Endothelial cell of umbilical vein (primary cell): Measurements from ENCODE around the gene DEXI. TPM values are rescaled to one million over a fixed set of nuclear protein-coding genes. Genes with fewer than 3 reads are reported as not detected.

ENCODE experiments used
- BruUV-seq: library from RNA; stranded (reverse); fragments of 400-500 nt; replicated peaks from 2 replicates; lab custom pipeline; 2021; lab: Mats Ljungman, UMichigan
- CTCF ChIA-PET: fragments of 300-600, 350-600 bp; sonication (Branson Sonifier 250); formaldehyde crosslinking; loops from one replicate; lab custom pipeline; 2021; ENCODE audit warnings: antibody characterized with exemption, inconsistent platforms; lab: Charles Lee
- POLR2A ChIA-PET: fragments of 300-600, 350-600 bp; sonication (Branson Sonifier 250); formaldehyde crosslinking; loops from one replicate; lab custom pipeline; 2021; ENCODE audit warnings: antibody characterized with exemption, inconsistent platforms; lab: Charles Lee
- DNase-seq: peaks from one replicate; pipeline ENCODE4 v3.0.0-alpha.2; 2011; ENCODE audit warnings: low read depth, low spot score
- FAIRE-seq: peaks from 2 replicates; lab custom pipeline; 2011; peaks lifted over from hg19 to GRCh38; lab: Jason Lieb, UNC
- H2AFZ ChIP-seq: 2 replicates; pipeline ENCODE4 v1.6.0; 2012; ENCODE audit warnings: low read depth, low read length, control low read depth, inconsistent platforms
- H3K27ac ChIP-seq: 2 replicates; pipeline ENCODE4 v1.5.1; 2011; ENCODE audit warnings: low read depth, mild to moderate bottlenecking, control low read depth, low read length, moderate library complexity; ENCODE audit not compliant: insufficient read depth
- H3K27me3 ChIP-seq, 2 experiments: 2 replicates each; pipeline versions ENCODE4 v1.6.0 to v1.6.1; 2011; ENCODE audit warnings: low read length in 2 of 2, mixed read lengths in 1 of 2; ENCODE audit not compliant: control insufficient read depth in 2 of 2, insufficient read depth in 2 of 2
- H3K36me3 ChIP-seq, 2 experiments: 2 replicates in 1 of 2; 3 replicates in 1 of 2; pipeline ENCODE4 v1.5.1; 2011; ENCODE audit warnings: low read length in 2 of 2, mild to moderate bottlenecking in 1 of 2, moderate library complexity in 1 of 2; ENCODE audit not compliant: control insufficient read depth in 2 of 2, insufficient read depth in 2 of 2; ENCODE audit errors: extremely low read depth in 1 of 2
- H3K4me1 ChIP-seq: 3 replicates; pipeline ENCODE4 v1.5.1; 2011; ENCODE audit warnings: mild to moderate bottlenecking, low read length; ENCODE audit not compliant: control insufficient read depth, insufficient read depth; ENCODE audit errors: extremely low read depth
- H3K4me2 ChIP-seq: 2 replicates; pipeline ENCODE4 v1.6.1; 2011; ENCODE audit warnings: low read length, control low read depth, mixed read lengths; ENCODE audit not compliant: insufficient read depth
- H3K4me3 ChIP-seq, 3 experiments: fragments of 200-600 bp in 1 of 3; sonication (generic), shearing (Covaris generic) in 1 of 3; replicated peaks in 1 of 3; 2 replicates each; pipeline ENCODE4 v1.5.1; 2011 to 2016; ENCODE audit warnings: control low read depth in 3 of 3, low read length in 3 of 3, mild to moderate bottlenecking in 2 of 3, inconsistent platforms in 1 of 3, low read depth in 1 of 3, moderate library complexity in 1 of 3; ENCODE audit not compliant: insufficient read depth in 1 of 3
- H3K79me2 ChIP-seq: 2 replicates; pipeline ENCODE4 v1.6.0; 2012; ENCODE audit warnings: low read length, inconsistent platforms; ENCODE audit not compliant: control insufficient read depth, insufficient read depth
- H3K9ac ChIP-seq: replicated peaks from 2 replicates; pipeline ENCODE3; 2011; ENCODE audit warnings: low read length, control low read depth; ENCODE audit not compliant: insufficient read depth; ENCODE audit errors: extremely low read depth
- H3K9me1 ChIP-seq: replicated peaks from 3 replicates; pipeline ENCODE4 v1.6.0; 2011; ENCODE audit warnings: mild to moderate bottlenecking, low read length; ENCODE audit not compliant: control insufficient read depth, insufficient read depth; ENCODE audit errors: extremely low read depth
- H3K9me3 ChIP-seq: replicated peaks from 2 replicates; pipeline ENCODE4 v1.5.1; 2012; ENCODE audit warnings: low read length, inconsistent platforms; ENCODE audit not compliant: control insufficient read depth, insufficient read depth
- H4K20me1 ChIP-seq: replicated peaks from 2 replicates; pipeline ENCODE3; 2011; ENCODE audit warnings: mild to moderate bottlenecking, low read length; ENCODE audit not compliant: control insufficient read depth, insufficient read depth; ENCODE audit errors: extremely low read depth
- EZH2 ChIP-seq: IDR thresholded peaks from 2 replicates; pipeline ENCODE4 v1.6.1; 2012; ENCODE audit warnings: borderline replicate concordance, low read depth, mild to moderate bottlenecking, moderate library complexity, low read length, inconsistent platforms; ENCODE audit not compliant: severe bottlenecking
- FOS ChIP-seq: IDR thresholded peaks from 2 replicates; pipeline ENCODE4 v1.6.1; 2011; ENCODE audit warnings: mild to moderate bottlenecking, low read length, moderate library complexity, borderline replicate concordance; ENCODE audit not compliant: insufficient read depth
- GATA2 ChIP-seq: IDR thresholded peaks from 2 replicates; pipeline ENCODE4 v1.7.0; 2011; ENCODE audit warnings: low read depth, mild to moderate bottlenecking, moderate library complexity, mixed read lengths, low read length; ENCODE audit not compliant: insufficient read length, insufficient read depth
- JUN ChIP-seq: IDR thresholded peaks from 2 replicates; pipeline ENCODE4 v1.6.1; 2011; ENCODE audit warnings: borderline replicate concordance, low read depth; ENCODE audit not compliant: insufficient read length, insufficient read depth
- MYC ChIP-seq: IDR thresholded peaks from one replicate; pipeline ENCODE4 v1.6.1; 2011; ENCODE audit warnings: mild to moderate bottlenecking, low read depth, low read length
- POLR2A ChIP-seq: IDR thresholded peaks from 2 replicates; pipeline ENCODE4 v1.6.1; 2012; ENCODE audit warnings: low read depth, mild to moderate bottlenecking, control low read depth, low read length
- POLR2AphosphoS5 ChIP-seq: IDR thresholded peaks from 2 replicates; pipeline ENCODE4 v1.6.1; 2012; ENCODE audit warnings: low read depth, mild to moderate bottlenecking, control low read depth, low read length, moderate library complexity; ENCODE audit not compliant: insufficient read depth
- dilution Hi-C: fragments of 300-500 bp; cut with MboI; formaldehyde crosslinking; loops from one replicate; pipeline ENCODE4 v1.15.0; 2019; ENCODE audit warnings: low sequenced_read_pairs; ENCODE audit not compliant: extremely low pct_ligation_motif_present
- intact Hi-C: fragments of 100-400 bp; cut with micrococcal nuclease; formaldehyde crosslinking; loops from one replicate; pipeline ENCODE4 v1.10.0; 2022
- polyA plus RNA-seq, 4 experiments: library from polyadenylated mRNA; depleted of rRNA in 3 of 4; stranded (reverse) in 3 of 4; unstranded in 1 of 4; fragments of >200 nt; gene quantifications; 2 replicates each; pipeline versions ENCODE4 v1.2.1 to v1.2.3, GENCODE V29; 2011 to 2012; ENCODE audit warnings: missing spikeins in 1 of 4
- total RNA-seq: library from RNA; stranded (reverse); gene quantifications from 2 replicates; pipeline ENCODE4 v1.2.3, GENCODE V29; 2021
- TF ChIP-seq, protein P1 (sequence below): IDR thresholded peaks from 2 replicates; pipeline ENCODE4 v1.6.1; 2011; ENCODE audit not compliant: insufficient read depth, insufficient read length
- TF ChIP-seq, protein P2 (sequence below), 2 donors: IDR thresholded peaks; 1 replicate in 1 of 2; 2 replicates in 1 of 2; pipeline ENCODE4 v1.5.1; 2011; ENCODE audit warnings: low read length in 2 of 2, mild to moderate bottlenecking in 2 of 2, moderate library complexity in 2 of 2, control low read depth in 1 of 2, inconsistent platforms in 1 of 2, low read depth in 1 of 2; ENCODE audit not compliant: insufficient read depth in 1 of 2; ENCODE audit errors: extremely low read depth in 1 of 2

The DEXI gene
- total and polyA plus RNA-seq, 2 donors (not counting 3 experiments of a cell fraction or from before 2014, with no cell fraction given) = 32.8 to 69.5 TPM

DNA sequence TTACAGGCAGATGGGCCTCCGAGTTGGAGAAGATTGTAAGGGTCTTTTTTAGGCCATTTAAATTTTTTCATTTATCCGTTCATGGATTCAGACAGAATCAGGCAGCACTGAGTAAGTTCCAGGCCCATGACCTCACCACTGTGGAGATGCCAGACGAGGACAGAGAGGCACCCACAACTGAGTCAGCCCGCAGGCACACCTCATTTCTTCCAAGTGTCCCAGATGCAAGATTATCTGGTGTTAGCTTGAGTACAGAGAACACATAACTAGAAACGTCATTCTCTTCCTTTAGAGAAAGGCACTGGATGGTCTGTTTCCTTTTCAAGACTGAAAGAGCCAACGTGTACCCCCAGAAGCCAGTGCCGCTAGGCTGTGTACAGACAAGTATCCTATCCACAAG is 19.0 kb upstream of the DEXI start:
- Histone ChIP-seq H3K9me1 (no peaks in the 10 kb centered on the region), H3K27me3 (no peaks in the 10 kb centered on the region), H3K4me1 (peaks cover 17% of the 10 kb centered on the region), H4K20me1 (no peaks in the 10 kb centered on the region), H3K9me3 (no peaks in the 10 kb centered on the region), H3K27ac (no peak overlapping the region), H3K79me2 (peaks cover 2% of the 10 kb centered on the region), H3K4me3 (no peak overlapping the region), H2AFZ (no peak overlapping the region), H3K4me2 (no peak overlapping the region), H3K9ac (no peak overlapping the region), H3K36me3 (peaks cover 6% of the 10 kb centered on the region in 2 experiments)
- FAIRE-seq (no peak), DNase-seq (no peak)
- intact Hi-C loops (no loop called here), dilution Hi-C loops (no loop called here)
- POLR2A ChIA-PET = no interaction called here
- no TSS peak for BruUV-seq
- TF ChIP-seq, protein P1, sequence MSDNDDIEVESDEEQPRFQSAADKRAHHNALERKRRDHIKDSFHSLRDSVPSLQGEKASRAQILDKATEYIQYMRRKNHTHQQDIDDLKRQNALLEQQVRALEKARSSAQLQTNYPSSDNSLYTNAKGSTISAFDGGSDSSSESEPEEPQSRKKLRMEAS = no peak
- no peak for TF ChIP-seq POLR2A
- CTCF ChIA-PET = interaction anchor here (12.3 kb wide), 1 partner anchor 296 kb away, joined by 347 read pairs; the partner anchor contains the start of gene SOCS1

DNA sequence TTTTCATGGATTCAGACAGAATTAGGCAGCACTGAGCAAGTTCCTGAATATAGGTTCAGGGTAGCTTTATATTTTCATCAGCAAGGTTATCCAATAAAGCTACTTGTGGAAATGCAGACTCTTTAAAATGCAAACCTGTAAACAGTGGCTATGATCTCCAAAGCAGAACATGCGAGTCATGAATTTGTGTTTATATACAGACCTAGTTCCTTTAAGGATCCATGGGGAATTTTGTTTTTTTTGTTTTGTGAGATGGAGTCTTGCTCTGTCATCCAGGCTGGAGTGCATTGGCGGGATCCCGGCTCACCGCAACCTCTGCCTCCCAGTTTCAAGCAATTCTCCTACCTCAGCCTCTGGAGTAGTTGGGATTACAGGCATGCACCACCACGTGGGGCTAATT is 16.9 kb upstream of the DEXI start:
- intact Hi-C loops = loop anchor here (5.0 kb wide), 1 partner anchor 243 kb away; no protein-coding TSS in a partner anchor
- Histone ChIP-seq H3K27ac (no peak overlapping the region), H3K9me1 (no peaks in the 10 kb centered on the region), H3K9ac (no peak overlapping the region), H3K36me3 (peaks cover 2 to 6% of the 10 kb centered on the region in 2 experiments), H3K9me3 (no peaks in the 10 kb centered on the region), H2AFZ (no peak overlapping the region), H4K20me1 (no peaks in the 10 kb centered on the region), H3K4me3 (no peak overlapping the region), H3K79me2 (peaks cover 7% of the 10 kb centered on the region), H3K4me1 (peaks cover 35% of the 10 kb centered on the region), H3K27me3 (no peaks in the 10 kb centered on the region), H3K4me2 (no peak overlapping the region)
- DNase-seq = no peak
- TF ChIP-seq MYC (no peak), EZH2 (no peak), GATA2 (no peak), POLR2AphosphoS5 (no peak), POLR2A (no peak), FOS (no peak), JUN (no peak)
- TF ChIP-seq, protein P2, sequence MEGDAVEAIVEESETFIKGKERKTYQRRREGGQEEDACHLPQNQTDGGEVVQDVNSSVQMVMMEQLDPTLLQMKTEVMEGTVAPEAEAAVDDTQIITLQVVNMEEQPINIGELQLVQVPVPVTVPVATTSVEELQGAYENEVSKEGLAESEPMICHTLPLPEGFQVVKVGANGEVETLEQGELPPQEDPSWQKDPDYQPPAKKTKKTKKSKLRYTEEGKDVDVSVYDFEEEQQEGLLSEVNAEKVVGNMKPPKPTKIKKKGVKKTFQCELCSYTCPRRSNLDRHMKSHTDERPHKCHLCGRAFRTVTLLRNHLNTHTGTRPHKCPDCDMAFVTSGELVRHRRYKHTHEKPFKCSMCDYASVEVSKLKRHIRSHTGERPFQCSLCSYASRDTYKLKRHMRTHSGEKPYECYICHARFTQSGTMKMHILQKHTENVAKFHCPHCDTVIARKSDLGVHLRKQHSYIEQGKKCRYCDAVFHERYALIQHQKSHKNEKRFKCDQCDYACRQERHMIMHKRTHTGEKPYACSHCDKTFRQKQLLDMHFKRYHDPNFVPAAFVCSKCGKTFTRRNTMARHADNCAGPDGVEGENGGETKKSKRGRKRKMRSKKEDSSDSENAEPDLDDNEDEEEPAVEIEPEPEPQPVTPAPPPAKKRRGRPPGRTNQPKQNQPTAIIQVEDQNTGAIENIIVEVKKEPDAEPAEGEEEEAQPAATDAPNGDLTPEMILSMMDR (IDR thresholded peaks at IDR 0.05; ENCODE audit: extremely low read depth in 1 of 2, insufficient read depth in 1 of 2, low read depth in 1 of 2, low read length in 2 of 2) = no peak
- TF ChIP-seq, protein P1 = no peak
- ChIA-PET CTCF (interaction anchor here (1.0 to 2.0 kb wide), 5 partner anchors 8 to 755 kb away, joined by 3 to 8 read pairs (median 3); partner anchors contain the start of gene SOCS1), POLR2A (no interaction called here)
- FAIRE-seq = no peak
- dilution Hi-C loops = no loop called here
- BruUV-seq = no TSS peak
